GM18526 (cell line): ENCODE results near the gene XPOT.
A peak's percentile ranks its signal among the peaks of the same experiment; 100 is the strongest.

Experiments
- POLR2A ChIP-seq: IDR thresholded peaks from 3 replicates; pipeline ENCODE4 v1.6.1; 2011; ENCODE audit not compliant: insufficient read length; ENCODE audit errors: extremely low read depth

The XPOT gene

DNA sequence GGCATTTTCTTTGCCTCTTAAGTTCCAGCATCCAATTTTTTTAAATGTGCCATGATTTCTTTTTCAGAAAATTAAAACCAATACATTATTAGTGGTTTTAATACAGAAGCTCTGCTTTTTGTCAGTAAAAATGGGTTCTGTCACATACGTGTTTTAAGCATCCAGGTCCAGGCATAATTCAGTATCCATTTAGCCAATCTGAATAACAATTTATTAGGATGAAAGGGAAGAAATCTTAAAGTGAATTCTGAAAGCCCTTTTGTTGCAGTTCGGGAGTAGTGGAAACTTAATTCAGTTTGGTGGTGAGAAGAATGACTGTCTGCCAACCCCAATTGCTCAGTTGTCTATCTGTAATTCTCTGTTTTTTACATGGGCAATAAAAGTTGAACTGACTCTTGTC, 7.2 kb downstream of the XPOT start:
- no peak for TF ChIP-seq POLR2A

DNA sequence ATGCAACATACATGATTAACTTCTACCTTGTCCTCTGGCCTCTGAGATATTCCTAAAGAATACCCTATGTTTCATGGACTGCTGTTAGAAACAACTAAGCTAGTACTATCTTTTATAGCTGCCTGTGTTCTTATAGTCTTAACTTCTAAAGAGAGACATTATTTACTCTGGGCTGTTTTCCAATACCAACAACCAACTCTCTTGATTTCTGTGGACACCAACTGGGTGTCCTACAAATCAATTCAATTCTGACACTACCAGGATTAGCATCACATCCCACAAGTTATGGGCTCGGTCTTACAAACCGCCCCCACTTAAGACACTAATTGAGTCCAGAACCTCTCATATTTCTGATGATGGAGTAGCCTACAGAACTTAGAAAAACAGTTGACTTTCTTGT, 8.3 kb downstream of the XPOT start:
- TF ChIP-seq POLR2A = no peak

DNA sequence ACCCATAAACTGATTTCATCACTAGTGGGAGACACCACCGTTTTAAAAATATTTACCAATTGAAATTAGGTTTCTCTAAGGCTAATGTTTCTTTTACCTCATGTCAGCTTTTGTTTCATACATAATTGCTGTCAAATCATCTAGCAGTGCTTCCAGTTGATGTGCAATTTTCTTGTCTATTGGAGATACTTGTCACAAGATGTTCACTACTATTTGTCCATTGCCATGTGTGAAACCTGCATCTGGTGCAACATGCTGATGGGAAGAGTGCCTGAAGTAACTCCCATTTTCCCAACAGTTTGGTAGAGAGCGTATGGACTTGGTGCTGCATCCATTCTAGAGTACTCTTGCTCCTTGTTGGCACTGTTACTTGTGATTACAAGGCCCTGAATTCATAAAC, 9.7 kb downstream of the XPOT start:
- TF ChIP-seq POLR2A = no peak

DNA sequence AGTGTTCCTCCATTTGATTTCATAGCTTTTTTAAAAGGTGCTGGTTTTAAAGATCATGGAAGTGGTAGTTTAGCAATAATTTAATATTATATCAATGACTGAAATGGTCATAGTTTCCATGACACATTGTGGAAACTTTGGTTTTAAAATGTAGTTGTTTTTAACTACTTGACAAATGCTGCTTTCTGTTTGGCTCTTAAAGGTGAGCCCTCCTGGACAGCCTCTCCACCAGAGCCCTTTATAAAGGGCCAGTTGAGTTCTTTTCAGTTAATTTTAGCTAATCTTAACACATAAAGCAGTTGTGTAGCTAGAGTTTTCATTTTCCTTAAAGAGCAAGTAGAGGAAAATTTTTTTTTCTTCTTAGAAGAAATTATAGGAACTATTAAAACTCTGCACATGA, 14.0 kb downstream of the XPOT start:
- no peak for TF ChIP-seq POLR2A

DNA sequence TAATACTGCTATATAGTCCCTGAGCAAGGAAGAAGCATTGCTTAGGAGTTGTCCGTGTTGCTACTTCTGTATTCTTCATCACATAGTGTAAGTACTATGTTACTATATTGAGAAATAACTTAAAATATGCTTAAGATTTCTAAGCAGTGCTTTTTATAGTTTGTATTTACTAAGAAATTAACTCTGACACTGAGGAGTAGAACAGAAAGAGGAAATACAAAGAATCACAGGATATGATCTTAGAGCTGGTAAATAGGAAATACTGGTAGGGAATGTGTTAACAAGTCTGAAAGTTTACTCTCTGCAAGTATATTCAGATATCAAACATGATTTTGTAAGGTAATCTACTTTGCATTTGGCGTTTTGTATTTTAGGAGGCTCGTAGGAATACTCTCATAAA, 15.5 kb downstream of the XPOT start:
- no peak for TF ChIP-seq POLR2A

DNA sequence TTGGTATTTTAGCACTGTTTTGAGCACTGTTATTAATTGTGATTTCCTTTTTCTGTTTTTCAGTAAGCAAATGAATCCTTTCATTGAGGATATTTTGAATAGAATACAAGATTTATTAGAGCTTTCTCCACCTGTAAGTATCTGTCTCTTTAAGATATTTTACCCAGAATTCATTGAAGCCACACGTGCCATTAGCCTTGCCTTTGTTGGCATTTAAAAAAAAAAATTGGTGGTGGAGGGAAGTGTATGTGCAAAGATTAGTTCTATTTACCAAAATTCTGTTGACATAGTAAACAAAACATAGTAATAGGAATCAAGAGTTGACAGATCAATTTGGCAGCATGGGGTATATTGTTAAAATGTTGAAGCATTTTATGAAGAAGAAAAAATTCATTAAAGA, 23.8 kb downstream of the XPOT start:
- no peak for TF ChIP-seq POLR2A

DNA sequence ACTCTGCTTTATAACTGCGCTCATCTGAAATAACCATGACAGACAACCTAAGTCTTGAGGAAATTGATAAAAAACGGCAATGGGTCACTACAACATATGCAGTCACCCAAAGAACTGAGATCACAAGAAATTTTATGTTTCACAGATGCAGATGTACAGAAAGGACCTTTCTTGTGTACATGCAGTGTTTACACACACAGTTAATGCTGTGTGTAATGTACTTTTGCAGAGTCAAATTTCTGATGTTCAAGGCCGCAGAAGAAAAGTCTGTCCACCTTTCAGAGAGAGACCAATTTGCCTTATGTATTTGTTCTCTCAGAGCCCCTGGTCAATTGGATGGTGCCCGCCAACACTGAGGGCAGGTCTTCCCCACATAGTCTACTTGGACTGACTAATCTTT, 24.8 kb downstream of the XPOT start:
- TF ChIP-seq POLR2A = no peak

DNA sequence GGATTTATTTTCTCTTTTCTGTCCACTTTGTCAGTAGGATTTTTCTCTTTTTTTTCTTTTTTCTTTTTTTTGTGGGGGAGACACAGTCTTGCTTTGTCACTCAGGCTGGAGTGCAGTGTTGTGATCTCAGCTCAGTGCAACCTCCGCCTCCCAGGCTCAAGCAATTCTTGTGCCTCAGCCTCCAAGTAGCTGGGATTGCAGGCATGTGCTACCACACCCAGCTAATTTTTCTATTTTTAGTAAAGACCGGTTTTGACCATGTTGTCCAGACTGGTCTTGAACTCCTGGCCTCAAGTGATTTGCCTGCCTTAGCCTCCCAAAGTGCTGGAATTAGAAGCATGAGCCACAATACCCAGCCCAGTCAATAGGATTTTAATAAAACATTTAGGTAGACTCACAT, 26.7 kb downstream of the XPOT start:
- TF ChIP-seq POLR2A = no peak

DNA sequence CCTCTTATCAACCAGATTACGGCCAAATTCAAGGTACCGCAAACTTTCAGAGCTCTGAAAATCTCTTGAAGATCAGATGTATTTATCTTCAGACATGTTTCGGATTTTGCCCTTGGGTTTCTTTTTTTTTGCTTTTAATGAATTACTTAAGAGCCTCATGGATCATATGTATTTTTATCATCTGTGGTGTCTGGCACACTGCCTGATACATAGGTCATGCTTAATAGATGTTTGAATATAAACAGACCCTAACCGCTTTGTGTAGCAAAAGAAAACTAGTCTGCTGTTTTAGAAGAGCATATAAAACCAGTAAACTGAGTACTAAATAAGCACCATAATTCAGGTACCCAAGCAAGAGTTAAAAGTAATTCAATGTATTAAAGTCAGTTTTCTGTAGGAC, 27.6 kb downstream of the XPOT start:
- TF ChIP-seq POLR2A = no peak

DNA sequence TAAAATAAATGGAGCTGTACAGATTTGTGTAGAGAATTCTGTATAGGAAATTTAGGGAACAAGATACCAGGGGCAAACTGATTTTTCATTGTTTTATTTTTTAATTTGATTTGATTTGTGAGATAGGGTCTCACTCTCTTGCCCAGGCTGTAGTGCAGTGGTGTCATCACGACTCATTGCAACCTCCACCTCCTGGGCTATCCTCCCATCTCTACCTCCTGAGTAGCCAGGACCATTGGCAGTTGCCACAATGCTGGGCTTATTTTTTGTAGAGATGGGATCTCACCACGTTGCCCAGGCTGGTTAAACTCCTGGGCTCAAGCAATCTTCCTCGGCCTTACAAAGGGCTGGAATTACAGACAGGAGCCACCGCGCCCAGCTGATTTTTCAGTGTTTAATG, 29.7 kb downstream of the XPOT start:
- TF ChIP-seq POLR2A = no peak

DNA sequence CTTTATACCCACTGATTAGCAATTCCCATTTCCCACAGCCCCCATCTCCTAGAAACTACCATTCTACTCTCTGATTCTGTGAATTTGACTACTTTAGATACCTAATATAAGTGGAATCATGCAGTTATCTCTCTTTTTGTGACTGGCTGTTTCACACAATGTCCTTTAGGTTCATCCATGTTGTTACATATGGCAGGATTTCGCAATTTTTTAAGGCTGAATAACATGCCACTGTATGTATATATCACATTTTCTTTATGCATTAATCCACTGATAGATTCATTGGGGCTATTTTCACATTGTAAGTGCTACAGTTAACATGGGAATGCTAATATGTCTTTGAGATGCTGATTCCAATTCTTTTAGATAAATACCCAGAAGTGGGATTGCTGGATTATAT, 35.9 kb downstream of the XPOT start:
- TF ChIP-seq POLR2A = no peak

DNA sequence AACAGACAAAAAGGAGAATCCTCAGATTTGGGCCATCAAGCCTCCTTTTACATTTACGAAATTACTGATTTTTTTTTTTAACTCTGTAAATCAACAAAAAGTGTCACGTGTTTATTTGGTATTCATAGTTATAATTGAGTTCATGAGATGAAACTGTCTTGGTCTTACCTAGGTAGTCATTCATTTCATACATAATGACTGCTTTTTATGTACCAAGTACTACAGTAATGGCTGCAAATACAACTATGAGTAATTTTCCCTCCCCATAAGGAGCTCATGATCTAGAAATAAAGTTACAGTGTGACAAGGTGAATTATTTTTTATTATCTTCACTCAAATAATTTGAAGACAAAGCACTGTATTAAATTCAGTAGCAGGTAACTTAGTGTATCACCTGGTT, 41.3 kb downstream of the XPOT start:
- no peak for TF ChIP-seq POLR2A

DNA sequence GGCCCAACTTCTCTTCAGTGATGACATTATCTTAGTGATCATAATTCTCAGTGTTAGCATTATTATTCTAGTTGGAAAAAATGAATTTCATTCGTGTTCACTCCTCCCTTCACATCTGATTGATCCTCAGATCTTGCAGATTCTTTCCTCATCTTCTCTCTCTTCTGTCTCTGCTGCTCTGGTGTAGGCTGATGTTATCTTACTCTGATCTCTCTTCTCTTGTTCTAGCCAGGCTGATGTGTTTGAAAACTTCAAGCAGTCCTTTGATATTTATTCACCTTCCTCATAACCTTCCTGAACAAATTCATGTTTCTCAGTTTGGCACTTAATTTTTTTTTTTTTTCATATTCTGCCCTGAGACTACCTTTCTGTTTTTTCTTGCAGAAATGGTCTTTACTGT, 42.1 kb downstream of the XPOT start:
- TF ChIP-seq POLR2A = no peak

DNA sequence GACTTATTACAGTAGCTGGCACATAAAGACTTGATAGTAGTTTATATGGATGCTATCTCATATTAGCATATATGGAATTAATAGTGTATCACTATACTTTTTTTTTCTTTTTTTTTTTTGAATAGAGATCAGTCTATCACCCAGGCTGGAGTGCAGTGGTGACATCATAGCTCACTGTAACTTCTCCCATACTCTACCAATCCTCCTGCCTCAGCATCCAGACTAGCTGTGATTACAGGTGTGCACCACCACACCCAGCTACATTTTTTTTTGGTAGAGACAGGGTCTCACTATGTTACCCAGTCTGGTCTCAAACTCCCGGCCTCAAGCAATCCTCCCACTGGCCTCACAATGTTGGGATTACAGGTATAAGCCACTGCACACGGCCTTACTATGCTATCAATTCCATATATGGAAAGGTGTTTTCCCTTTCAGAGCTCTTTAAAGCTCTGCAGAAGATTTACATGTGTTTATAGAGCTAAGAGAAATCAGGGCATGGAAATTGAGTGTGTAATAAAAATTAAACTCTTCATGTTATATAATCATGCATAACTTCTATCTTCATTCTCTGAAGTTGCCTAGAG, 46.0 kb downstream of the XPOT start:
- no peak for TF ChIP-seq POLR2A

DNA sequence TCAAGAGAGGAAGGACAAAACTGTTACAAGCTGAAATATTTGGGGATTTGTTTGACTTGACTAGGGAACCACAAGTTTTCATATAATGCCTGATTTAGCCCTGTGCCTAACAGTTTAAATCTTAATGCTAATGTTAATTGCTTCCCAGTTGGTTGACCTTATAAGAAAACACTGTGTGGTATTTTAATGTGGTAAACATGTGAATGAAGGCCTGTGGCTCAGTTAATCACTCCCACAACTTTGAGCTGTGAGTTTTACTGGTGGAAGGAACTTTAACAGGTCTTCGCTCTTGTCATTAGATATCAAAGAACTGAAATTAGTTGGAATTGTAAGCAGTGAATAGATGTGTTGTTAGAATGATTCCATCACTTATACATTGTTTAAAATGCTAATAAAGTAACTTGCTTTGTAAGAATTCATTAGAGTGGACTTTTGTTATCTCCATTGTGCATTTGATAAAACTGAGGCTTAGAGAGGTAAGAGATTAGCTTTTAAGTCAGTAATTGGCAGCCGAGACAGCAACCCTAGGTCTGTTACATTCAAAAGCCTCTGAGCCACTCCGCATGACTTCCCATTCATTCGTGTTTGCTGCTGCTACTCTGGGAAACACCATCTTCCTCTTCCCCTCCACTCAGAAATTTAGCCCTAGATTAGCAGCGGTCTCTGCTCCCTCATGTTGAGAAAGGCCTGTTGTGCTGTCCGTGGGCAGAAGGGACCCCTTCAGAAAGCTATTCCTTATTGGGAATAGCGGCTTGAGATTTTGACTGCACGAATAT, 46.7 kb downstream of the XPOT start:
- no peak for TF ChIP-seq POLR2A

DNA sequence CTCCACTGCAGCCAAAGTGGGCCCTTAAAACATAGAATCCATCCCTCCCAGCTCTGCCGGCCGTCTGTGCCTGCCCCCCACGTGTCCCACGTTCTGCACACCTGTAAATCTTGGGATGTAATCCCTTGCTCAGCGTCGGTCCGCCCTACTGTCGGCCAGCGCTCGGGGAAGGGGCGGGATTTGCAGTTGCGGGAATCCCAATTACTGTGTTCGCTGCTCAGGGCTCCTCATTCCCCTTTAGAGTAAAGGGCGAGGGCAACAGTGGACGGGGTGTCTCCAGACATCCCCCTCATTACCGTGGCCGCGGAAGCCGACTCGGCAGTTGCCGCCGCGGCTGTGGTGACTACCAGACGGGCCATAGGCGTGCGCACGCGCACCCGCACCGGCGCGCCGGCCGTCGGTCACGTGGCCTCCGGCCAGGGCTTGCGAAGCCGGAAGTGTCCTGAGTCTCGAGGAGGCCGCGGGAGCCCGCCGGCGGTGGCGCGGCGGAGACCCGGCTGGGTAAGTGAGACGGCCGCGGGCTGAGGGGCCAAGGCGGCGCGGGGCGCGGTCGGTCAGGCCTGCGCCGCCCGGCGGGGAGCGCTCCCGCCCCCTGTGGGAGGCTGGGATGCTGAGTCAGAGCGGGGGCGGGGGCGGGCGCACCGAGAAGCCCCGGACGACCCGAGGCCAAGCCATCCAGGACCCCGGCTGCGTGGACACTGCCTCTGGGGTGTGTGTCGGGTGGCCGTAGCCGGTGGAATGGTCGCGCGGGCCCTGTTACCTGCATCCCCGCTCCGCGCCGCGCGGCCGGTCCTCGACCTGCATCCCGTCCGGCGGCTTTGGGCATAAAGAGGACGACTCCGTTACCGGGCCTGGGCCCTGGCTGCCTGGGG, 47.7 kb downstream of the XPOT start, which contains the start of gene TBK1:
TSS of gene TBK1 (plus strand) at position 434 of the 872 bp plus-strand sequence. CDS start 3,751 bp downstream, outside the sequence.
- TF ChIP-seq POLR2A = peak; percentile 83
